DMS114 treated with DMSO at 0.1 percent for 48 hours (cell line): Measurements from ENCODE around the gene GHR.

Experiments used
- DNase-seq: peaks from one replicate; lab custom pipeline; 2025; ENCODE audit not compliant: unreplicated experiment; lab: John Stamatoyannopoulos, UW

The GHR gene

DNA sequence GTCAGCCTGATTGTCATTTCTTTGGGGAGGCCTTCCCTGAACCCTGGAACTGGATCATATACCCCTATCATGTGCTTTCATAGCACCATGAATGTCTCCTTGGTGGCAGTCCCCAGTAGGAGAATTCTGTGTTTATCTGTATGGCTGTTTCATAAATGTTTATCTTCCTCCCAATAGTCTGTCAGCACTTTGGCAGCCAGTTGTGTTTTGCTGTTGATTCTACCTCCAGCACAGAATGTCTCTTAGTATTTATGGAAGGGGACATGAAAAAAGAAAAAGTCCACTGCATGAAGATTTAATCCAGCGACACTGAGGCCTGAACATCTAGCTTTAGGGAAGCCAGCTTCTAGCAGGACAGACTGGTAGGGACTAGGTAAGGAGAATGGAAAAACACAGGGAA lies 38.3 kb downstream of the GHR start:
- DNase-seq: no peak

DNA sequence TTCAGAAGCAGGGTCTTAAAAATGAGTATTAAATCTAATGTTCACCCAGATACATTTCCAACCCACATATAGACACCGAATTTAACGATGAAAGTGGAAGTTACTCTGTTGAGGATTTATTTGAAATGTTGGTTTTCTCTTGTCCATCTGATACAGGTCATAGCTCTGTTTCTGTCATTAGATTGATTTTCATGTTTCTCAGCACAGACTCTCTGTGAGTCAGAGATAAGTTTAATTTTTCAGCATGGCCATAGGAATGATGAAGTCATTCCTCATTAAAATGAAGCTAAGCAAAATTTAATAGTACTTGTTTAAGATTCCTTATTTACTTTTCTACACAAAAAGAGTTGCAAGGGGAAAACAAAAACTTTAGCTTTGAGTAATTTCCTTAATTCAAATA lies 38.8 kb downstream of the GHR start:
- DNase-seq: no peak

DNA sequence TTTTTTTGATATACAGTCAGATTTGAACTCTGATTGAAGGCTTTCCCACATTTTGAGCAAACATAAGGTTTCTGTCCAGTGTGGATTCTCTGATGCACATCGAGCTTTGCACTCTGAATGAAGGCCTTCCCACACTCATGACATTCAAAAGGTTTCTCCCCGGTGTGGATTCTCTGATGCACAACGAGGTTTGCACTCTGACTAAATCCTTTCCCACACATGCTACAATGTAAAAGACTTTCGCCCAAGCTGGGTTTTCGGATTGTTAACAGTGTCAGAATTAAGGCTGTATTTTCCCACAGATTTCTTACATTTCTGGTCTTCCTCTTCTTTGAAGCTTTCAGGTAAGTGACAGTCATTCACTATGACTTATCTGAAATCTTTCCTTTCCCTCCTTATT lies 44.3 kb downstream of the GHR start:
- no peak for DNase-seq

DNA sequence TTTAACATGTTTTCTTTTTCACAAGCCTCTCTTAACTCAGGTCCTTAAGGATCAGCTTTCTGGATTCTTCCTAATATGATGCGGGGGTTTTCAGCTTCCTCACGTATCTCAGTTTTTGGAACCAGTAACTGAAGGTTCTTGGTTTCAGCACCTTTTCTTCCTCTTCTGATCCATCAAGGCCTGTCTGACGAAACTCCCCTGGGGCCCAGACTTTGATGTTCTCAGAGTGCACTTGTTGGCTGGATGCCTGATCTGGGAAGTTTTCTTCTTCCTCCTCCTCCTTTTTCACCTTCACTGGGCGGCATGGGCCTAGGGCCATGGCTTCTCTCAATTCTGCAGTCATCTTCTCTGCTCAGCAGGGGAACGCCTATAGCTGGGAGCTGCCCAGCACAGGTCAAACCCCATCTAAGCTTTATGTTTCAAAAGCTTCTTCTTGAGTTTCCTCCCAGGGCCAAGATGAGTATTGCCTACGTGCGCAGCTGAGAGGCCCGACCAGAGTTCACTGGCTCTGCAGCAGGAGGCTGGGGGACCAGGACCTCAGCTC lies 44.8 kb downstream of the GHR start:
- DNase-seq: no peak

DNA sequence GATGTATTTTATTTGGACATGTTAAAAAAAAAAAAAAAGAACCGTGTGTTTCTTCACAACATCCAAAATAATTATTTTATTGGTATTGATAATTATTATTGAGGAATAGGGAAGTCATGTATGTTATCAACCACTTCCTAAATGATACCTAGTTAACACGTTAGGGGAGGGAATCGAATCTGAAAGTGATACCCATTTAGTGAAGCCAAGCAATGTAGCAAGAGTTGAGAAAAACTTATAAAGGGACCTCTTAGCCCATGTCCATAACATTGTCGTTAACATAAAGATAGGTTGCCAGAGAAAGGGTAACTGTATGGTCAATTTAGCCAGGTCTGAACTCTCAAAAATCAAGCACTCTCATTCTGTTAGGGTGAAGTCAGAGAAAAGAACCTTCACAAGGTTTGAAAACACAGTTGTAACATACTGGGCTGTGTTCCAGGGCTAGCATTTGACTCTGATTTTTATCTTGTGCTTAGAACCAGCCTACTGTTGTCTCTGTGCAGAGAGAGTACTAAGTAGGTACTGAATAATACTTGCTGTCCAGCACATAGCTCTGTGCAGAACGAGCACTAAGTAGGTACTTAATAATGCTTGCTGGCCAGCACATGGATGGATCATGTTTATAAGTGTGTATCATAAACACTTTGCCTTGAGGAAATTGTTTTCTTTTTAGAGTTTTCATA lies 60.4 kb downstream of the GHR start:
- DNase-seq: no peak

DNA sequence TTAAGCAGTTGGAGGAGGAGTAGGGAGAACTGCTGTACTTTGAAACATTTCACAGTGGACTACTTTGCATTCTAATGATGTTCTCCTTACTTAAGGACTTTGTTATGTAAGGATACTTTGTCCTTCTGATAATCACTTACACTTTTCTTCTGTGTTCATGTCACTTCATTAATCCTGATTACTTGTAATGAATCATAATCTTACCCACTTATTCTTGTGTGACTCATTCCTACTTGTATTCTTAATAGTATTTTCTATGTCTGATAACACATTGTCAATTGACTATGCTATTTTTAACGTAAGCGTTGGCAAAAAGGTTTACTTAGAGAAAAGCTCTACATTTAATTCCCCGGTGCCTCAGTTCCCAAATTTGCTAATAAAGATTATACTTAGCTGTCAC lies 63.8 kb downstream of the GHR start:
- no peak for DNase-seq

DNA sequence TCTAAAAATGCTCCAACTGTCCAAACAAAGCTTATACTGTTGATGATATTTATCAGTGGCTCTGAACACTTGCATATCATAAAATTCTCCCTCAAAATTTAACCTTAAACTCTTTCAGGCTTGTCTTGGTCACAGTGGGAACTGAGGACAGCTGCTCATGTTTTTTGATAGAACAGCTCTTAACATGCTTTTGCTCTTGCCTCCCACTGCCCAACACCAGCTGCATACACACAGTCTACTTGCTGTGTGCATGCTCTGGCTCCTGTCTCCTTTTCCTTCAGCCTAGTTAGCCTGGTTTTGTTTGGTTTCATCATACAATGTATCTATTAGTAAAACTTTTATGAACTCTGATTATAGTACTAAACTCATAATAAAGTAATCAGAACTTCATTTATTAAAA lies 64.6 kb downstream of the GHR start:
- DNase-seq: no peak

DNA sequence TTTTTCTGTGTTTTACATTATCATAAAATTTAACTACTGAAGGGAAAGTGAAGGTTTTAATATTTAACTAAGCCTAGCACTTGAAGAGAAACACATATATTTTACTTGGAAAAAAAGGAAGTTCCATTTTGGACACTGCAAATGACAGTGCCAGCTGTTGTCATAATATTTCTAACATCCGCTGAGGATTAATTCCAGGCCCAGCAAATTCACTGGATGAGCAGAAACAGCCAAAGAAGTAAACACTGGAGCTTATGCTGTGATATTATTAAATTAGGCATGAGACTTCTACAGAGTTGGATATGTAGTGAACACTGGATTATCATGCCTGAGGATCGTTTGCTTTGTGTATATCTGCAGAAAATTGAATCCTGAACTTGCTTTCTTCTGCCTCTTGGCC lies 67.6 kb downstream of the GHR start:
- DNase-seq: no peak

DNA sequence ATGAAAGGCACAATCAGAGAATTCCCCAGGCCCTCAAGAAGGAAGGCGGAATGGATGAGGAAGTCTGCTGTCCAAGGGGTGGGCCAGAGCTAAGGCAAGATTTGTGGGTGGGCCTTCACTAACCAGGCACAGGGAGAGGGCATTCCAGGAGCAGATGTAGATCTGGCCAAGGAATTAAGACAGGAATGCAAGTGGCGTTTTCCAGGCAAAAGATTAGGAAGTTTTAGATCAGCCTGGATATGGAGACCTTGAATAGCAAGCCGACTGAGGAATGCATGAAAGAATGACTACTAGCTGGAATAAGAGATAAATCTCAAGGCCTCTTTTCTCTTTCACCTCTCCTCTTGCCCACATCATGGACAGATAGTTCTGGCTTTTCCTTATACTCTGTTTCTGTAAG lies 68.5 kb downstream of the GHR start:
- DNase-seq: no peak

DNA sequence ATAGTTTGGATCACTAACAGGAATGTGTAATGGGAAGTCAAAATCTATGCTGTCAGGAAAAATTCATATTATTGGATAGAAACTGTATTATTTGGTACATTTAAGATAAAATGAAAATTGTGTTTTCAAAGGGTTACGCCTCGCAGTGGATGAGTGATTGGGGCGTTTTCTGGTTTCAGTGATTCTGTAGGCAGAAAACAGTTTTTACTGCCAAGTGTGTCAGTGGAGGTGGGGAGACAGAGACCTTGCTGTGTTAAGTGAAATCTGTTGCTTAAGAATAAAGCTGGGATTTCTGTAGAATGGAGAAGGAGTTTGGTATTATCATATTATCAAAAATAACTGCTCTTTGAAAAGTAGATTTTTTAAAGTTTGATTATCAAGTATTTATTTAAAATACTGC lies 69.7 kb downstream of the GHR start:
- no peak for DNase-seq

DNA sequence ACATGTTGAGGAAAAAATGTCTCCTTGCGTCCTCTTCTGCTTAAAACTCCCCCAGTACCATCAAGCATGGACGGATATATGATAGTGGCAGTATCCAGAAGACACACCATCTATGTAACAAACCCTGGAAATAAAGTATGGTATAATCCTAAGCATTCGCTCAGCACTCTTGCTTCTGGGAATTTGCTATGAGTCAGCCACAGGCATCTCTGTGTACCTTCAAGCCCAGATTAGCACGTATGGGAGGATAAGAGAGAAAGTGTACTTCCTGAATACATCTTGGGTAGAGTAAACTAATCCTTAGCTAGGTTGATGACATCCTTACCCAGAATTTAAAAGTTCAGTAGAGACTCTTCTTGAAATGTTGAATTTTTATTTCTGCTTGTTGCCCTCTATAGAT lies 71.2 kb downstream of the GHR start:
- DNase-seq: no peak

DNA sequence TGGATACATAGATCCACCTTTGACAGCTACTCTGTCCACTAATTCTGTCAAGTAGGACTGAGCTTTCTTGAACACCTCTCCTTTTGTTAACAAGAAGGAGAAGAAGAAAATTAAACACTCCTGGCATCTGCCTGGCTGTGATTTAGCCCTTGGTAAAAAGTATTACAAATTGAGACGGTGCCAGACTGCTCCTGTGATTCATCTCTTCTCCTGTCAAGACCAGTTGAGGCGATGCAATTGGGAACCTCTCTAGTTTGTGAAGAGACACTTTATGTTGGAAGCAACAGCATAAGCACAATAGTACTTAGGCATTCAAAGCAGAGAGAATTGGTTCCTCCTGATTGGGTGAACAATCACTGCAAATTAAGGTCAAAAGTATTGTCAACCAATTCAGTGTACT lies 72.7 kb downstream of the GHR start:
- no peak for DNase-seq

DNA sequence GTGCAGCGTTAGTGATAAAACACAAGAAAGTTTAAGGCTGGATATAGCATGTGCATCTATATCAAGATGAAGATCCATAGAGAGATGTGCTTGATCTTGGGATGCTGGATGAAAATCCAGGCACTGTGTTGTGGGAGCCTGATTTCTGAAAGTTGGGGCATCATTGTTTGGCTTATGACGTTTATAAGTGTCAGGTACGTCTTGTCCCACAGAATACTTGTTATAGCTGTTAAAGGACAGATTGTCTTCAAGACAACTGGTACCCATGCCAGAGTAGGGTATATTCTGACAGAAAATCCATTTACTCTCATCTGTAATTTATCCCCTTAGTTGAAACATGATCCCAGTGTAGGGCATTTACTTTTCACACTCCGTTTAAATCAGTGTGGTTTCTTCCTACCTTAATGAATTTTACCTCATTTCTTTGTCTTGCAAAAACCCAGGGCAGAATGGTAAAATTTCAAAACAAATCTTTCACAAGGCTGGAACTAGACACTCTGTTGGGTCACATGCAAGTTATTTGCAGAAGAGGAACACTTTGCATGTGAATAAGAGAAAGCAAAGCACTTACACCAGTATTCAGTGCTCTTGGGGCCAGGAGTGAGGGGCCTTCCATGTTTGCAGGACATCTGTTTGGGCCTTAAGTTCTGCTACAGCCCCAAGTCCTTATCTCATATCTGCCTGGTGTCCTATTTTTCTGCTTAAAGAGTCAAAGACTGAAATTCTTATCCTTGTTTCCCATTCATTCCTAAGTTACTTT lies 73.3 kb downstream of the GHR start:
- DNase-seq: no peak

DNA sequence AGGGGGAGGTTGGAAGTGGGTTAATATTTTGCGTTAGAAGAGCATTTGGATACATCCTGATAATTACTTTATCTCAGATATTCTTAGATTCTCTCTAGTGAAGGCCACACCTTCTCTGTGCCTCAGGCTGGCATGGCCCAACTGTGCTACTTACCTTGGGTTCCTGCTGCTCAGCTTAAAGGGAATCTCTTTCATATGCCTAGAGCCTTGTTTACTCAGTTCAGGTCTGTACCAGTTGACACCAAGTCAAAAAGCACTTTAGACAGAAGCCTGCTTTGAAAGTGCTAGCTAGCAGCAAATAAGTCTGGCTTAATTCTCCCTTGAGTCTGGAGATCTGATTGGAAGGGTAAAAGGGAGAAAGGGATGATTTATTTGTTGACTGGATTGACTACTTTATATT lies 74.8 kb downstream of the GHR start:
- DNase-seq: no peak

DNA sequence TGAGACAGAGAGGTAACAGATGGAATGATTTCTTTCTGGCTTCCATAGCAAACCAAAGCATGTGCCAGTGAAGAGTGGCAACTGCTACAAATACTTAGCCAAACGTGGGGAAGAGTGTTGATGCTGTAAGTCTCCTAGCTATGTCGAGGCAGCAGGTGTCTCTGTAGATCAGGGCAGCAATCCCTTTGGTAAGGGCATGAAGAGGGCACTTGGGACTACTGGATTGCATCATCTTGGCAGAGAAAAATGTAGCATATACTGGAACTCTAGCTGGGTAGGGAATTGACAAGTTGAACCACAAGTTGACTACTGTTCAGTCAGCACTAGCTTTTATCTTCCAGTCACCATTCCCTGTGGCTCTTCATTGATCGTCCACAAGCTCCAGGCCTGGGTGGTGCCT lies 75.8 kb downstream of the GHR start:
- DNase-seq: no peak

DNA sequence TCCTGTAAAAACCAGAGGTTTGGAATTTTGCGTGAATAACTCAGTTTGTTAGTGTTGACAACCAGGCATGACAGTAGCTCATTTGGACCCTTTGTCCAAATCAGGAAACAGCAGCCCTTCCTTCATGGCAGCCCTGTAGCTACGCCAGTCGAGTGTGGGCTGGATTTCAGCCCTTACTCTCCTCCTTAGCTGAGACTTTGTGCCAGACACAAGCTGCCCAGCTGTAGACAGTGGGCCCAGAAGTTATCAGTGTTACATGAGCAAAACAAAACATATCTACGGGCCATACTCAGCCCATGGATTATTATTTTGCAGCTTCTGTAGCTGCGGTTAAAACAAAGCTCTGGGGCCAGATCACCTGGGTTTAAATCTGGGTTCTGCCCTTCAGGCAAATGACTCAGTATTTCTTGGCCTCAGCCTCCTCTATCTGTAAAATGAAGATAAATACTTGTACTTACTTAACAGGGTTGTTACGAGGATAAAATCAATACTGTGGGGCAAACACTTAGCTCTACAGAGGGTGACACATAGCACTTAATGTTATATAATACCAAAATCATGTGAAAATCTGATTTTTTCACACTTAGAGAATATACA lies 76.9 kb downstream of the GHR start:
- no peak for DNase-seq

DNA sequence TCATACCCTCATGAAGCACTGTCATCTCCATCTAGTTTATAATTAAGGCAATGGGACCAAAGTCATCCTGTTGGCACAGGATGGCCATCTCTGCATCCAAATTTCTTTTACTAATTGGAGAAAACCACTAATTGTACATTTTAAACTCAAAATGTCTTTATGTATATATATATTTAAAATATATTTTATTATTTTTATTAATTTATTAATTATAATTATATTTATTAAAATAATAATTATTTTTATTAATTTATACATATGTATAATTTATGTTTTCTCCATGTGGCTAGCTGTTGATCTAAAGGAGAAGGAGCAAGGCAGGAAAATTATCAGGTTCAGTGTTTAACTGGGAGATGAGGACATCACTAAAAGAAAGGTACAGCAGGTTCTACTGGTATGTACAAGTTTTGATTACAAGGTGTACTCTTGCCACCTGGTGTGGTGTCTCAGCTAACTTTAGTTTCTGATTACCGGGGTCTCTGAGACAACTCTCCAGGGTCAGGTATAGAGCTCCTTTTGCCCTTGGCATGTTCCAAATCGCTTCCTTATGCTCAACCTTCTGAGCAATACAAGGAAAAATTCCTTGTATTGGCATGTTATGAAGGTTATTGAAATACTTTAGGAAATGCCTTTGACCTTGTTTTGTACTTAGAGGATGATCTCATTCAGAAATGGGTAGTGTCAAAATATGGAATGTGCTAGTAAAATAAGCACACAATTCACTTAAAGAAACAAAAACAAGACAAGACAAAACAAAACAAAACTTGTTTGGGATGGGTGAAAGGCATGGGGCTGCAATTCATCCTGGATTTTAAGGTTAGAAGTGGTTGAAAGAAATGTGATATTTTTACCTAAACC lies 79.6 kb downstream of the GHR start:
- no peak for DNase-seq

DNA sequence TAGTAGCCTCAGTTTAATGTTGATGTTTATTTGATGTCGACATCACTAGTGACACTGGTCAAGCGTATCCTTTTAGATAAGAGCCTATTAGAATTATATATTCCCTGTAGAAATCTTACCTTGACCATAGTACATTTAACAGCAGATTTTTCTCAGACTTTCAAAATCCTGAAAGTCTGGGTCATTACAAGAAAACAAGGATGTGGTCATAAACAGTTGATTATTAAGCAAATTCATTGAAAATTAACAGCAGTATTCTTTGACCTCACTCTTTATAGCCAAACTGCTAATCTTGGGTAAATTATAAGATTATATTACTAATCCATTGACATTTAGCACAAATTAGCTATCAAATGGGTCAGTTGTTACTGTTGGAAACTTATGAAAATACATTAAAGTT lies 83.4 kb downstream of the GHR start:
- DNase-seq: no peak

DNA sequence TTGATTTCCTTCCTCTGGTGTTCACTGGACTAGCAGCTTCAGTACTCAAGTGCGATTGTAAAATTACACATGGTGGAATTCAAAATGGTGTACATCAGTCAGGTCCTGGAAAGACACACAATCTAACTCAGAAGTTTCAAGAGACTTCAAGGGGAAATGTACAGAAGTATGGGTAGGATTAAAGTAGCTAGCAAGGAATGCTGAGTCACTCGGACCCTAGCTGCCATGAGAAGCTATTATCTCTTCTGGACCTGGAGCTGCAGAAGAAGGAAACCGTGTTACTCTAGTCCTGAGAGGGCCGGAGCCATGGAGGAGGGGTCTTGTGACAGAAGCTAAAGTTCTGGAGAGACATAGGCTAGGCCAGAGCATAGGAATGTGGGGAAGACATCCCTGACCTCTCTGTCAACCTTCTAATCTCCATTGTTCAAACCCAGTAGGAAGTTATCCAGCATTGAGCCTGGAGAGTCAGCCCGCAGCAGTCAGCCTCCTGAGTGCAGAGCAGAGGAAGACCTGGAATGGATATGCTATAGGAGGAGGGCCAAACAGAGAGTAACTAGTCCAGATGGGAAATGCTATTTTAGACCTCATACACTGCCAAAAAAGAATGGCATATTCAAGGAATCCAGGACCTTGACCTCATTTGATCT lies 84.3 kb downstream of the GHR start:
- DNase-seq: no peak

DNA sequence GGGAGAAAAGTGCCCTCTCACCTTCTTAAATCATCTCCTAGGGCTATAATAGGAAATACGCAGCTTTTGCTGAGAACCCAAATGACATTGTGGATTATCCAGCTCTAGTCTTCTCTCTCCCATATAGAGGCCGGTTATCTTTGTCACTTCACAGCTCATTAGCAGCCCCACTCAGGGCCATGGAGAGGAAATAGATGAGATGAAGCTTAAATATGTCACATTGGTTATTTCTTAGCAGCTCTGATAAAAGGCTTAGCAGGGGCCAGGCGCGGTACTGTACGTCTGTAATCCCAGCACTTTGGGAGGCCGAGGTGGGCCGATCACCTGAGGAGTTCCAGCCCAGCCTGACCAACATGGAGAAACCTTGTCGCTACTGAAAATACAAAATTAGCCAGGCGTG lies 90.0 kb downstream of the GHR start:
- DNase-seq: no peak

DNA sequence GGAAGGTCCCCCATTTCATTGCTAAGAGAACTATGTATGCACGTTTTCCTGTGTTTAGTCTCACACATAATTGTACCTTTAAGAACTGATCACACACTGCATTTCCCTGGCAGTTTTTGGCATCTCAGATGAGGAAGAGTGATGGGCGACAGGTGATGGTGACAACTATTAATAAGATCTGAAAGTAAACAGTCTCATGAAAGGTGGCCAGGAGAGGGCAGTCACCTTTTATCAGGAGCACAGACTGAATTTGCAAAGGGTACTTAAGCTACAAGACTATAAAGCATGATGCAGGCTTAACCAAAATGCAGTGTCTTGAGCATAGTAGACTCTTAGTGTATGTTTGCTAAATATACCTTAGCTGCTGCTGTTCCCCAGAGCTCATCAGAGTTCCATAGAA lies 91.5 kb downstream of the GHR start:
- DNase-seq: no peak
